GM20431 (cell line): ENCODE measurements around the gene ATP2B2.

Experiments
- in situ Hi-C: fragments of 300-500 bp; cut with MseI, MboI; formaldehyde crosslinking; loops from one replicate; pipeline ENCODE4 v1.15.0; 2020; ENCODE audit warnings: low sequenced_read_pairs; ENCODE audit not compliant: unreplicated experiment

ATP2B2 gene

GRCh38 chr3:10456981-10457380 is 48.4 kb downstream of the ATP2B2 start:
- in situ Hi-C loops: no loop called here

GRCh38 chr3:10455545-10455914 is 49.9 kb downstream of the ATP2B2 start:
- in situ Hi-C loops: no loop called here

DNA sequence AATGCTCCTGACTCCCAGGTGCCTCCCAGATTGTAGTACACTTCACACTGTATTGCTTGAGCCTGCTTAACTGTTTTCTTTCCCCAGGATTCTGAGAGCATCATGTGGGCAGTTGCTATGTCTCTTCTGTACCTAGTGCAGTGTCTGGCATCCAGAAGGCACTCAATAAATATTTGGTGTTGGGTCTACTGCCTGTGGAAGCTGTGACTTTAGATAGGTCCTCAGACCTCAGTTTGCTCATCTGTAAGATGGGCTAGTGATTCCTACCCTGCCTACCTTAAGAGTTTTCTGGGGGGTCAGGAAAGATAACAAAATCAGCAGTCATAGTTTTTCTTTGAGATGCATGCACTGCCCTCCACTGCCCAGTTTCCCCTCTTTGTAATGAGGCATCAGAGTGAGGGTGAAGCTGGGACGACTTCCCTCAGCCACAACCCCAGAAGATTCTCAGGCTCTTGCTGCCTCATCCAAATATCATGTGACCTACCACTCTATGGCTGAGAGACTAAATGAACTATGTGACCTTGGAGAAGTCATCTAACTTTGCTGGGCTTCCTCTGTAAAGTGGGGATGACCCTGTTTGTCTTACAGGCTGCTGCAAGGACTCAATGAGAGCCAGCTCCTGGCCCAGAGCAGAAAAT is 50.4 kb downstream of the ATP2B2 start:
- in situ Hi-C loops: no loop called here

- in situ Hi-C loops: no loop called here
Observed at GRCh38 chr3:10453431-10454163, 51.8 kb downstream of the ATP2B2 start.

DNA sequence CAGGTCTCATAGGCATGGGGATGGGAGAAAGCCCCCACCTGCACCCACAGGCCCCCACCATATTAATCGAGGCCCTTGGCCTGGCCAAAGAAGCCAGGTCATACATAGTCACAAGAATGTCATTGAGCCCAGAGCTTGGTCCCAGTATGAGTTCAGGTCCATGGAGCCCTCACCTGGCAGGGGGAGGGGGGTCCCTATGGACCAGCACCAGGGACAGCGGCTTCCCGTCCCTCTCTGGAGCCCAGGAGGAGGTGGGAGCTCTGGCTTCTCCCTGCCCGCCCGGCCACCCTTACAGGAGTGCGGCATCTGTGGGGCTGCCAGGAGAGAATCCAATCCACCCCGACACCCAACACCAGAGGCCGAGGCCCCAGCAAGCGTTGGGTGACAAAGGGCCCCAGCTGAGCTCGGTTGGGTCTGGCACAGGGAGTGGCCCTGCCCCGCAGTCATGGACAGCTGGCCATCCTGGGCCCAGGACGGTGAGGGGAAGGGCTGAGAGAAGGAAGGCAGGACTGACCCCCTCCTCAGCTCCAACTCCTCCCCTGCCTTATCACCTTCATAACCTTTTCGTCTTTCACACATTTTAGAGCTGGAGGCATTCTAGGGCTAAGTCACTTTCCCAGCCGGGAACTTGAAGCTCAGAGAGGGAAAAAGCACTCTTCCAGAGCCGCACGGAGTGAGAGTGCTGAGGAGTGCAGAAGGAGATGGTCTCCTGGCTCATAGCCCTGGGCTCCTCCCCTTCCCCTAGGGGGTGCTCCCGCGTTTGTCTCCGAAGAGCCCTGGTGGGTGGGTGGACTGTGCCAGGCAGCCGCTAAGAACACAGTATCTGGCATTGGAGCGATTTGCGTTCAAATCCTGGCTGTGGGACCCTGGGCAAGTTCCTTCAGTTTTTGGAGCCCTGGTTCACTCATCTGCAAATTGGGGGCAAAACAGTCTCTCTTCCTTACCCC is 54.6 kb downstream of the ATP2B2 start:
- in situ Hi-C loops: no loop called here

DNA sequence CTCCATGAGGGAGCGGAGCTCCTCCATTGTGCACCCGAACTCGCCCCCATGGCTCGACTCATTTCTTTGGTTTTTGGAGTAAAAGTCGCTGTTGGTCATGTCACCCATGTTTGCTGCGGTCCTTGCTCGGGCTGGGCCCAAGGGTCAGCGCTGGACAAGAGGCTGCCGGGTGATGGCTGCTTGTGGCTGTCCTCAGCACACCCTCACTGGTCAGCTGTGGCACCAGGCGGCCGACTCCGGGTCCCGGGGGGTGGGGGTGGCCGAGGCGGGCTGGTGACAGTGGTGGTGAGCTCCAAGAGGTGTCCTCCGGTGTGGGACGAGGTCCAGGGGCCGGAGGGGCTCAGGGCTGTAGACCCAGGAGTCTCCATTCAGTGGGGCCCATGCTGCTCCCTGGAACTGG is 56.0 kb downstream of the ATP2B2 start:
- in situ Hi-C loops: no loop called here

- in situ Hi-C loops: no loop called here
Observed at GRCh38 chr3:10448544-10448943, 56.8 kb downstream of the ATP2B2 start.

GRCh38 chr3:10447527-10448260 is 57.7 kb downstream of the ATP2B2 start:
- in situ Hi-C loops: no loop called here

GRCh38 chr3:10447110-10447509 is 58.3 kb downstream of the ATP2B2 start:
- in situ Hi-C loops: no loop called here

- in situ Hi-C loops: no loop called here
Observed at GRCh38 chr3:10445561-10446175, 59.7 kb downstream of the ATP2B2 start.

DNA sequence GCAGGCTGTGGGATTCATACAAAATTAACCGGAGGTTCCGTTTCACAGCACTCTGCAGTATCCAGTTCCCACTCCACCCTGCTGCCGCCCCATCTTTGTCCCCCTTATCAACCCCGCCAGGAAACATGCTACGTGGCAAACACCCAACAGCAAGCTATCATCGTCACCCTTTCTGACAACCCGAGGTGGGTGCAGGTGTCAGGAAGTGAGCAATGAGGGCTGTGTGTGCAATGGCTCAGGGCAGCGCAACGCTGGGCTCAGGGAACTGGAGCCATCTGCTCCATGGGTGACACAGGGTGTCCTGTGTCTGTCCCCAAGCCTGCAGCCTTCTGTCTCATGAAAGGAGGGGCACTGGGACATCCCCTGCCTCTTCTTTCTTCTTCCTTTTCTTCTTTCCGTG is 60.9 kb downstream of the ATP2B2 start:
- in situ Hi-C loops: no loop called here

GRCh38 chr3:10444110-10444429 is 61.3 kb downstream of the ATP2B2 start:
- in situ Hi-C loops: no loop called here

- in situ Hi-C loops: no loop called here
Observed at GRCh38 chr3:10443272-10444109, 61.9 kb downstream of the ATP2B2 start.

DNA sequence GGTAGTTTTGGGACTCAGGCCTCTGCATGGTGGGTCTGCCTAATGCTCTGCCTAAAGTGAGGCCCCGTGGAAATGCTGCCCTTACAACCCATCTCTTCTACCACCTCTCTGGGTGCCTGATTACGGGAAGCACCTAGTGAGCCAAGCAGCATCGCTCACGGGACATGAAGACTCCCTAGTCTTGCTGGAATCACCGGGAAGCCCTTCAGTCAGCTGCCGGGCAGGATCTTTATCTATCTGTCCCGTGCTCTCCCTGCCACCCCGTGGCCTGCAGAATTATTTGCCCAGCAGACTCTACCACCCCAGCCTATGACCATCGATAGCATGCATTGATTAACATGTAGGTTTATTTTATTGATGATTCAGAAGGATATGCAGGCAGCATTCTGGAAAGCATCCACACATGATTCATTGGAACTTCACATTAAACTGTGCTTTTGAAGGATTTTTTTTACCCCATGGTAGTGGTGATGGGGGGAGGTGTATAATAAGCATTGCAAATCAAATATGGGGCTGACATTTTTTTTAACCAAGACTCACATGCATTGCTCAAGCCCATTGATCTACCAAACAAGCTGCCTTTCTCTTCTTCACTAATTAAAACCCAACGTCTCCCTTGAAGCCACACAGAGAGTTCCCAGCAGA is 63.1 kb downstream of the ATP2B2 start:
- in situ Hi-C loops: no loop called here

- in situ Hi-C loops: no loop called here
Observed at GRCh38 chr3:10440684-10441083, 64.7 kb downstream of the ATP2B2 start.

GRCh38 chr3:10438902-10439610 is 66.3 kb downstream of the ATP2B2 start:
- in situ Hi-C loops: no loop called here

DNA sequence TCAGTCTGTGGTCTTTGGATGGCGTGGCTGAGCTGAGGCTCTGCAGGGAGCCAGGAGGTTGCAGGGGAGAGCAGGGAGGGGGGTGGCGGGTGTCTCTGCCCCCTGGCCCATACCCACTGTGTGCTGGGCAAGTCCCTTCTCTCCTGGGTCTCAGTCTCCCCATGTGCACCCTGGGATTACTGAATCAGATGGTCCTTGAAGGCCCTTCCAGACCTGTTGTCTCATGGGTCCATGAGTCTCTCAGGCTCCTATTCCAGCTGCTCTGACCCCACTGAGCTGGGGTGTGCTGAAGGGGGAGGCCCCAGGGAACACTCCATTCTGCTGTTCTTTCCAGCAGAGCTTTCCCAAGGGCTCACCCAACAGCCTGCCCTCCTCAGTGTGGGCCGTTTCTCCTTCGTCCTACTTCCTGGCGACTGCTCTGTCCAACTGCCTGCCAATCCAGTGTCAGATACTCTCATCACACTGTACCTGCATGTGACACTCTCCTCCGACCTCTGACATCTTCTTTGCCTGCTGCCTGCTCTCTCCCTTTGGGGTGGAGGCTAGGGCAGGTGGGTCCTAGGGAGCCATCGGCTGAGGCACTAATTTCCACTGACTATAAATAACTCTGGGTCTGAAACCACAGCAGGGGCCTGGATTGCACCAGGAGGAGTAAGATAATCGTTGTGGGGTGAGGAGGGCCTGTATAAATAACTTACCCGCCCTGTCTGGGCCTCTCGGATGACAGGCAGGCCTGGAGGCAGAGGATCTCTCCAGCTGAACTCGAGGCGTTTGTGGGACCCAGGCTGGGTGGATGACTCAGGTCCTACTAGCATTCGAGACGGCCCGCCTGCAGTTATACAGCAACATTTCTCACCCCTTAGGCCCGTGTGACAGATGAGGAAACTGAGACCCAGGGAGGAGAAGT is 67.1 kb downstream of the ATP2B2 start:
- in situ Hi-C loops: no loop called here
